GM19023 (cell line): ENCODE data around the gene RBM39.
"Not testable (repeated sequence)": the region's sequence is repeated elsewhere in the genome, so short reads cannot be mapped to it uniquely, and the experiment has no call there.

ENCODE experiments used
- ATAC-seq: cut with Tn5 transposase; IDR thresholded peaks from one replicate; pipeline ENCODE4 v1.9.1; 2021; ENCODE audit warnings: mild to moderate bottlenecking, moderate library complexity; ENCODE audit not compliant: unreplicated experiment

Gene RBM39

DNA sequence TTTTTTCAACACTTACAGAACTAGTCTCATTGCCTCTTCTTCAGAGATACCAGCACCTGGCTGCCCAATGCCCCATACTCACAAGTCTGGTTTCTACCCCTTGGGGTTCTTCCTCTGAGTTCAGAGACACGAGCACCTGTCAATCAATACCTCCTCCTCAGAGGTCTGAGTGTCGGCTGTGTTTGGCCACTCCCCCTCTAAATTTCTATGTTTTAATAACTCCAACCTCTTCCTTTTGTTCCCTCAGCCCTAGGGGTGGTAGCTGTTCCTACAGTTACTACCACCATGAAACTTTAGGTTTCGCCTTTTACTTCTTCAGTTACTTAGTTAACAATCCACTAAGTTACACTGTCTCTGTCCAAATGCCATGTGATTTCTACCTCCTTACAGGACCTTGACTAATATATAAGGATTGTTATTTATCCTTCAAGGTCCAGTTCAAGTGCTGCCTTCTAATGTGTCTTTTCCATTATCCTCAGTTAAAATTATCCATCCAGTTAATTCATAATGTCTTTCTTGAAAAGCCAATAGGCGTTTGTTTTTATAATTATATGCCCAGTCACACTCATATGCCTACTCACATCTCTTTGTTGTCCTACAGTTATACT is 15.1 kb upstream of the RBM39 start:
- ATAC-seq, result no peak

GRCh38 chr20:35756404-35756803 is 14.3 kb upstream of the RBM39 start:
- no peak for ATAC-seq

DNA sequence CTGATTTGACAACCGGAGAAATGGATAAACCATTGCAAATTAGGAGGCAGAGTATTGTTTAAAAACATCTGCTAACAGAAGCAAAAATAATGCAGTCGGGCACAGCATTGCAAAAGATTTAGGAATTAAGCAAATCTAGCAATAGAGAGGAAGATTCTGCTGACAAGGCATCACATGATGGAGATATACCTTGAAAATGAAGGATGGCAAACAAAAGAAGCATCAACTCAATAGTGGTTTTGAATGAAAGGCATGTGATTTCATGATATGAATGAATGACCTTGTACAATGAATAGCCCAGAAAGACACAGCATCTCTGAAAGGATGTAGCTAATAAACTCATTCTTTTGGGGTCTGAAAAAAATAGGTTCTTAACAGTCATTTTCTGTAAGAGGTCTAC is 8.6 kb upstream of the RBM39 start:
- ATAC-seq, result no peak

DNA sequence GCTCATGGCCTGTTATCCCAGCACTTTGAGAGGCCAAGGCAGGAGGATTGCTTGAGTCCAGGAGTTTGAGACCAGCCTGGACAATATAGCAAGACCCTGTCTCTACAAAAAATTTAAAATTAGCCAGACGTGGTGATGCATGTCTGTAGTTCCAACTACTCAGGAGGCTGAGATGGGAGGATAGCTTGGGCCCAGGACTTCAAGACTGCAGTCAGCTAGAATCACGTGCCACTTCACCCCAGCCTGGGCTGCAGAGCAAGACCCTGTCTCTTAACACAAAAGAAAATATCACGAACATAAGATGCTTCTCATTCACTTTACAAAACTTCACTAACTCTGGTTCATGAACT is 2.4 kb upstream of the RBM39 start:
- ATAC-seq, result not testable (repeated sequence)

DNA sequence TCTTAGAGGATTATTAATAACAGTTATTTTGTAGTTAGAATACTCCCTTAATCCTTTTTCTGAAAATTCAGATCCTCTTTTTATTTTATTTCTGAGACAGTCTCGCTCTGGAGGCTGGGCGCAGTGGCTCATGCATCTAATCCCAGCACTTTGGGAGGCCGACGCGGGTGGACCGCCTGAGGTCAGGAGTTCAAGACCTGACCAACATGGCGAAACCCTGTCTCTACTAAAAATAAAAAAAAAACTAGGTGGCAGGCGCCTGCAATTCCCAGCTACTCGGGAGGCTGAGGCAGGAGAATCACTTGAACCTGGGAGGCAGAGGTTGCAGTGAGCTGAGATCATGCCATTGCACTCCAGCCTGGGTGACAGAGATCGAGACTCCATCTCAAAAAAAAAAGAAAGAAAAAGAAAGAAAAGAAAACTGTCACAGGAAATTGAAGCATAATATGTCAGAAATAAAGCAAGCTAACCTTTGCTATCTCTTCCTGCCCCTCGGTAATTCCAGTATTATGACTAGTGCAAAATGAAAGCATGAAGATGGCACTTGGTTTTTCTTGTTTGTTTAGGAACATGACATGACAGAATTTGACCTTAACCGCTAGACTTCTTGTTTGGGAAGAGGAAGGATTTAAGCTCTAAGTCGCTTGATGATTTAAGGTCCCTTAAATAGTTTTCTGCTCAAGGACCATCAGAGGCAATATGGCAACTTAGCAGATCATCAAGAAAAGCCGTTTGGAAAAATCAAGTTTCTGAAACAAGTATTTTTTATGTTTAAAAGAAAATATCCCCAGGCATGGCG is 1.8 kb upstream of the RBM39 start:
- ATAC-seq, result no peak

DNA sequence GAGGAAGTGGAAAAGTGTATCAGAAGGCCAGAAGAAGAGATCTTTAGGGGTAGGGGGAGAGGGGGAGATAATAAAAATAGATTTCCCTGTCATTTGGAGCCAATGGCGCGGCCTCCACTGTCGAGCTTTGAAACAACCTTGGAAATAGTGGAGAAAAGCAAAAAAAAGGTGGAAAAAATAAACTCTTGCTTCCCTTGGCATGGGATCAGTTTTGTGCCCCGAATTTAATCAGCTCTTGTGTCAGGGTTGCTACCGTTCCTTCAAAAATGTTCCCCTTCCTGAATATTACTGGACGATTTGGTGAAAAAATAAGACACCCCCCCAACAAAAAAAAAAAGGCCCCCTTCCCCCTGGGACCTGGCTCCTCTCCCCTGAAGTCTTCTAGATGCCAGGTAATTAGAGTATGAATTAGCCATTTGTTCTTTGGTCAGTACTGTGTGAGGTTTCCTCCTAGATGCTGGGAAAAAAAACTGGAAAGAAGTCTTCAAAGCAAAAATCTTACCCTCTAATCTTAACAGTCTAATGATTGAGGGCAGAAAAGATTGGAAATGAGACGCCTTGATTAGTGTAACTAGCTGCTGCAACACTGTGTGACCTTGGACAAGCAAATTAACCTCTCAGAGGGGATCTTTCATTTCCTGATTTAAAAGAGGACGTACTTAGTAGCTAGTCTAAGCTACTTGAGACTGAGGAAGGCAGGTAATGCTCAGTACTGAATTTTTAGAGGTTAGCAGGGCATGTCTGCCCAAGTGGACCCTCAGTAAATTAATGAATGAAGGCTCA is 872 bp upstream of the RBM39 start:
- ATAC-seq, result no peak

GRCh38 chr20:35739294-35740163 is 2.5 kb downstream of the RBM39 start:
- no peak for ATAC-seq

GRCh38 chr20:35738410-35739179 is 3.5 kb downstream of the RBM39 start:
- no peak for ATAC-seq

- ATAC-seq, result no peak
Observed at GRCh38 chr20:35737865-35738333, 4.2 kb downstream of the RBM39 start.

- ATAC-seq, result no peak
Observed at GRCh38 chr20:35735826-35736470, 6.1 kb downstream of the RBM39 start.

- no peak for ATAC-seq
Observed at GRCh38 chr20:35734777-35735649, 7.0 kb downstream of the RBM39 start.

GRCh38 chr20:35734374-35734773 is 7.7 kb downstream of the RBM39 start:
- ATAC-seq, result no peak

DNA sequence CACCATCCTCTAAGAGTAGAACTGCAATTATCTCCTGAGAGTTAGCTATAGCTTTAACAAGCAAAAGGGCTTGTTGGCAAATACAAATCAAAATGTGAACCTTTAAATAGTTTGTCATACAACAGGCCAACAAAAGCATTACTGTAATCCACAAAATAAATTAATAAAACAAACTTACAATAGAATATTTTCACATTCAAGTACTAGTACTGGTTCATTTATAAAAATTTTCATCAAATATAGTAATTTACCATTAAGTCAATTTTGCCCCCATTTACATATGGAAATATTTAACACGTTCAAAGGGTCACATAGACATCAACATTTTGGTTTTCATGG is 9.4 kb downstream of the RBM39 start:
- no peak for ATAC-seq

DNA sequence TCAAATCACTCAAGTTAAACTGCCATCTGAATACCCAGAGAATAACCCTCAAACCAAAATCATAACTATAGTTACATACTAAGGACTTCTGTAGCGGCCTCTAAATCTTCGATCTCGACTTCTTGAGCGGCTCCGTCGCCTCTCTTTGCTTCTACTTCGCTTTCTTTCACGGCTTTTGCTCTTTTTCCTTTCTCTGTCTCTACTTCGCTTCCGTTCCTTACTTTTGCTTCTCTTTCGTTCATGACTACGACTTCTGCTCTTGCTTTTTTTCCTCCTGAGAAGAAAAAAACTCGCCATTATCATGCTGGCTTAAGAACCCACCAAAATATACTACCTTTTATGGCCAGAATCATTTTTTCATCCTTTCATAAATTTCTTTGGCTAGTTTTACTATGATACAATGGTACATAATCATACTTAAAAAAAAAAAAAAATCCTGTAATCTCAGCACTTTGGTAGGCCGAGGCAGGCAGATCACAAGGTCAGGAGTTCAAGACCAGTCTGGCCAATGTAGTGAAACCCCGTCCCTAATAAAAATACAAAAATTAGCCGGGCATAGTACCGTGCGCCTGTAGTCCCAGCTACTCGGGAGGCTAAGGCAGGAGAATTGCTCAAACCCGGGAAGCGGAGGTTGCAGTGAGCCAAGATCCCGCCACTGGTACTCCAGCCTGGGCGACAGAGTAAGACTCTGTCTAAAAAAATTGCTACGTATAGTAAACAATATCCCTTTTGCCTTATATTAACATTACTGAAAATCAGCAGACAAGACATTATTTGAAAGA is 10.0 kb downstream of the RBM39 start:
- no peak for ATAC-seq

DNA sequence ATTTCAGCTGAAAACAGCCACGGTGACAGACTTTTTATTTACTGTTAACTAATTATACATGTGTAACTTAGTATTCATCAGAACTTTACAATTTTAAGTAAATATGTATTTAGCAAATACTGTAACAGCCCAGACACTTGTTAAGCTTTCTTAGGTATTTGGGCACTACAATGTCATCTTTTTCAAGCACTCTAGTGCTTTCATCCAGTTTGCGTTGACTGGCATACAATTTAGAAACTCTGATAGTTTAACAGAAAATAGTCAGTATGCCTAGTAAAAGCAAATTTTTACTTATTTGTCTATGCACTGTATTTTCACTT is 10.6 kb downstream of the RBM39 start:
- ATAC-seq, result no peak

- no peak for ATAC-seq
Observed at GRCh38 chr20:35730583-35731468, 11.2 kb downstream of the RBM39 start.
